Heart left ventricle (tissue), 16 donors: ENCODE measurements around the gene XPOT. TPM values are rescaled to one million over a fixed set of nuclear protein-coding genes. Genes with fewer than 3 reads are reported as not detected.

Experiments
- ATAC-seq, 4 donors: fragments of 200-7000 bp; cut with Tn5 transposase; one replicate each; pipeline ENCODE4 v1.9.1; 2020 to 2022; ENCODE audit warnings: moderate library complexity in 4 of 4, mild to moderate bottlenecking in 3 of 4, moderate number of reproducible peaks in 1 of 4
- DNase-seq, 5 donors: peaks; one replicate each; pipeline ENCODE4 v3.0.0-alpha.2; 2020
- H3K27ac ChIP-seq, 12 donors: fragments of 200-600 bp; sonication (generic) in 4 of 12; one replicate each; pipeline versions ENCODE4 v1.5.0 to v1.8.0; 2016 to 2022; ENCODE audit warnings: mild to moderate bottlenecking in 2 of 12
- H3K27me3 ChIP-seq, 9 donors: fragments of 200-600 bp; sonication (generic) in 2 of 9; one replicate each; pipeline versions ENCODE4 v1.5.1 to v1.8.0; 2016 to 2022; ENCODE audit warnings: mild to moderate bottlenecking in 3 of 9
- H3K36me3 ChIP-seq, 9 donors: fragments of 200-600 bp; sonication (generic) in 2 of 9; one replicate each; pipeline versions ENCODE4 v1.5.0 to v1.8.0; 2018 to 2022; ENCODE audit warnings: mild to moderate bottlenecking in 2 of 9
- H3K4me1 ChIP-seq, 12 donors: fragments of 200-600 bp; sonication (generic) in 4 of 12; one replicate each; pipeline versions ENCODE4 v1.5.0 to v1.8.0; 2016 to 2022; ENCODE audit warnings: mild to moderate bottlenecking in 3 of 12
- H3K4me3 ChIP-seq, 12 donors: fragments of 200-600 bp; sonication (generic) in 4 of 12; one replicate each; pipeline versions ENCODE4 v1.5.0 to v1.8.0; 2017 to 2022; ENCODE audit warnings: mild to moderate bottlenecking in 9 of 12, moderate library complexity in 4 of 12
- H3K9me3 ChIP-seq, 12 donors: fragments of 200-600 bp; sonication (generic) in 4 of 12; one replicate each; pipeline versions ENCODE4 v1.5.0 to v1.8.0; 2016 to 2022; ENCODE audit warnings: mild to moderate bottlenecking in 1 of 12
- CTCF ChIP-seq, 12 donors: fragments of 200-600 bp; sonication (generic) in 4 of 12; IDR thresholded peaks; one replicate each; pipeline versions ENCODE4 v1.5.0 to v1.8.0; 2018 to 2022; ENCODE audit warnings: antibody characterized with exemption in 12 of 12, mild to moderate bottlenecking in 5 of 12
- POLR2A ChIP-seq, 2 donors: fragments of 450-650 bp; IDR thresholded peaks; one replicate each; pipeline ENCODE4 v1.6.1; 2017; ENCODE audit warnings: antibody characterized with exemption in 2 of 2, mild to moderate bottlenecking in 2 of 2, moderate library complexity in 2 of 2
- WGBS, 4 donors: extraction: QIAGEN DNeasy Blood & Tissue Kit in 2 of 4; methylation state at CpG; one replicate each; pipeline versions ENCODE4 v1.1.5 to v1.1.7; 2013 to 2018; 5-methylcytosine and 5-hydroxymethylcytosine counted together
- intact Hi-C, 10 donors: fragments of 100-400 bp; cut with DNase I; formaldehyde crosslinking; loops; one replicate each; pipeline versions ENCODE4 v1.11.1 to v1.14.2; 2022
- polyA plus RNA-seq, 2 donors: library from polyadenylated mRNA; stranded (reverse); fragments of 200-250 nt; gene quantifications; one replicate each; pipeline ENCODE4 v1.2.3, GENCODE V29; 2013
- total RNA-seq, 9 donors: library from RNA; depleted of rRNA in 2 of 9; stranded (reverse); fragments of >200 nt in 2 of 9; fragmentation: NEBNext Ultra II Directional in 3 of 9; extraction: Animal tissue kit (Norgen Biotek cat#: 25700) in 3 of 9; gene quantifications; one replicate each; pipeline versions ENCODE4 v1.1.0 to v1.2.4, GENCODE V29; 2016 to 2023
- donor health status: ischemic (EF 13 %, LVEDD 7.1; RV severe dilation, severe dysfunction).
- donor health status: healthy with polysubstance abuse.
- donor health status: DM: no; HTN: yes; CAD: no.
- donor health status: DM: no; HTN: no; CAD: no.
- donor health status: ischemic (EF 25% LVEDD 6.9; RV normal size, moderate dysfunction).
- donor health status: ischemic (EF 25% LVEDD 5.7; RV mildly dilated, moderate dysfunction).
- donor health status: healthy.
- donor health status: DM: yes; HTN: yes; CAD: no.
- donor health status: ischemic (EF 35%, LVEDD 5.7; RV mildly dilated, moderate dysfunction).
- donor health status: nonischemic (EF 11% LVEDD 7.7; RV severe dilation, severe dysfunction).
- donor health status: DM: yes; HTN: yes; CAD: no.
- donor health status: PGD.
- donor health status: ischemic (EF 29% LVEDD 5.4; RV normal size, mild dysfunction).
- donor health status: nonischemic (EF 23%, LVEDD 6.1; RV moderate dilation, normal function).

XPOT gene
- total and polyA plus RNA-seq, 11 donors, result 6.3 to 37.6 (median 22.0) TPM

- no peaks in the 10 kb centered on the region for H3K27me3 ChIP-seq
- 81 to 89% (median 87%) methylated on average over 9 of the region's 9 CpGs for WGBS, 4 donors
- no peak for DNase-seq
- H3K9me3 ChIP-seq, result no peaks in the 10 kb centered on the region
- no peak for ATAC-seq
- H3K27ac ChIP-seq, result no peak overlapping the region
- no peak overlapping the region for H3K4me3 ChIP-seq
- intact Hi-C loops, result loop anchor here in 1 of 10 donors (10.0 kb wide), 2 partner anchors 47 to 563 kb away; partner anchors contain the start of genes SRGAP1 and TBK1
- TF ChIP-seq POLR2A (IDR thresholded peaks at IDR 0.05) (no peak), CTCF (IDR thresholded peaks at IDR 0.05) (no peak)
- H3K4me1 ChIP-seq, result peaks cover 0 to 20% (median 8%) of the 10 kb centered on the region in 12 donors
- H3K36me3 ChIP-seq, result peaks cover 0 to 32% (median 28%) of the 10 kb centered on the region in 9 donors
Observed at GRCh38 chr12:64407342-64408223, 3.4 kb downstream of the XPOT start.

- no peak overlapping the region for H3K27ac ChIP-seq
- H3K36me3 ChIP-seq, result peaks cover 0 to 71% (median 67%) of the 10 kb centered on the region in 9 donors
- no peaks in the 10 kb centered on the region for H3K27me3 ChIP-seq
- no peaks in the 10 kb centered on the region for H3K9me3 ChIP-seq
- ATAC-seq, result no peak
- intact Hi-C loops, result loop anchor here in 1 of 10 donors (5.0 kb wide), 1 partner anchor 36 kb away; no protein-coding TSS in a partner anchor
- TF ChIP-seq POLR2A (IDR thresholded peaks at IDR 0.05) (no peak), CTCF (IDR thresholded peaks at IDR 0.05) (no peak)
- WGBS, 4 donors, result 92 to 99% (median 95%) methylated on average over 2 of the region's 2 CpGs
- DNase-seq, result no peak
- no peak overlapping the region for H3K4me3 ChIP-seq
- H3K4me1 ChIP-seq, result no peaks in the 10 kb centered on the region
Observed at GRCh38 chr12:64411427-64411826, 7.2 kb downstream of the XPOT start.

- WGBS, 4 donors, result 93 to 98% (median 94%) methylated on average over 2 of the region's 2 CpGs
Observed at GRCh38 chr12:64412459-64412858, 8.3 kb downstream of the XPOT start.

More at GRCh38 chr12:64412459-64412858, 8.3 kb downstream of the XPOT start:
- TF ChIP-seq POLR2A (IDR thresholded peaks at IDR 0.05) (no peak), CTCF (IDR thresholded peaks at IDR 0.05) (no peak)
- H3K27ac ChIP-seq, result no peak overlapping the region
- DNase-seq (no peak), ATAC-seq (no peak)
- no peaks in the 10 kb centered on the region for H3K27me3 ChIP-seq
- H3K4me3 ChIP-seq, result no peak overlapping the region
- no peaks in the 10 kb centered on the region for H3K9me3 ChIP-seq
- intact Hi-C loops, result loop anchor here in 1 of 10 donors (5.0 kb wide), 1 partner anchor 35 kb away; no protein-coding TSS in a partner anchor
- peaks cover 0 to 81% (median 77%) of the 10 kb centered on the region in 9 donors for H3K36me3 ChIP-seq
- no peaks in the 10 kb centered on the region for H3K4me1 ChIP-seq
